Measurements from ENCODE around the gene NRN1. TPM values are rescaled to one million over a fixed set of nuclear protein-coding genes. Genes with fewer than 3 reads are reported as not detected.

The NRN1 gene
- total and polyA plus RNA-seq, 11 donors, result 8.3 to 21.0 (median 12.5) TPM

GRCh38 chr6:5995658-5995948 is 11.1 kb downstream of the NRN1 start:
- DNase-seq (no peak), ATAC-seq (no peak)
- peak overlapping the region in 11 of 12 donors; percentile 53 to 88 (median 70) for H3K27ac ChIP-seq
- peaks cover 47 to 91% (median 77%) of the 10 kb centered on the region in 9 donors for H3K27me3 ChIP-seq
- TF ChIP-seq POLR2A (IDR thresholded peaks at IDR 0.05) (no peak), CTCF (IDR thresholded peaks at IDR 0.05) (no peak)
- WGBS, 4 donors, result 9 to 23% (median 11%) methylated on average over 10 of the region's 10 CpGs
- no peaks in the 10 kb centered on the region for H3K9me3 ChIP-seq
- intact Hi-C loops (cut with DNase I), result loop anchor here in 5 of 10 donors (5.0 to 10.0 kb wide), 3 partner anchors 521 to 531 kb away; no protein-coding TSS in a partner anchor
- peaks cover 0 to 66% (median 31%) of the 10 kb centered on the region in 12 donors for H3K4me1 ChIP-seq
- no peaks in the 10 kb centered on the region for H3K36me3 ChIP-seq
- H3K4me3 ChIP-seq, result peak overlapping the region in 11 of 12 donors; percentile 34 to 71 (median 57)

- peaks cover 45 to 86% (median 72%) of the 10 kb centered on the region in 9 donors for H3K27me3 ChIP-seq
- peak overlapping the region in 2 of 12 donors; percentile 62 to 67 for H3K4me3 ChIP-seq
- ATAC-seq (no peak), DNase-seq (no peak)
- H3K9me3 ChIP-seq, result no peaks in the 10 kb centered on the region
- H3K4me1 ChIP-seq, result peaks cover 0 to 70% (median 31%) of the 10 kb centered on the region in 12 donors
- peak overlapping the region in 8 of 12 donors; percentile 53 to 88 (median 76) for H3K27ac ChIP-seq
- 14 to 26% (median 25%) methylated on average over 26 of the region's 26 CpGs for WGBS, 4 donors
- no peaks in the 10 kb centered on the region for H3K36me3 ChIP-seq
- intact Hi-C loops (cut with DNase I), result loop anchor here in 6 of 10 donors (5.0 to 10.0 kb wide), 4 partner anchors 43 to 530 kb away; no protein-coding TSS in a partner anchor
- TF ChIP-seq POLR2A (IDR thresholded peaks at IDR 0.05) (no peak), CTCF (IDR thresholded peaks at IDR 0.05) (no peak)
Measured at GRCh38 chr6:5994999-5995657, 11.6 kb downstream of the NRN1 start.

GRCh38 chr6:5994234-5994998 is 12.3 kb downstream of the NRN1 start:
- H3K36me3 ChIP-seq, result no peaks in the 10 kb centered on the region
- peaks cover 42 to 80% (median 66%) of the 10 kb centered on the region in 9 donors for H3K27me3 ChIP-seq
- peaks cover 0 to 69% (median 29%) of the 10 kb centered on the region in 12 donors for H3K4me1 ChIP-seq
- ATAC-seq (no peak), DNase-seq (peak in 1 of 5 donors; percentile 49)
- no peak overlapping the region for H3K4me3 ChIP-seq
- 22 to 42% (median 38%) methylated on average over 31 to 38 of the region's 38 CpGs for WGBS, 4 donors
- intact Hi-C loops (cut with DNase I), result loop anchor here in 5 of 10 donors (5.0 to 10.0 kb wide), 3 partner anchors 42 to 530 kb away; no protein-coding TSS in a partner anchor
- no peaks in the 10 kb centered on the region for H3K9me3 ChIP-seq
- TF ChIP-seq POLR2A (IDR thresholded peaks at IDR 0.05) (no peak), CTCF (IDR thresholded peaks at IDR 0.05) (no peak)
- H3K27ac ChIP-seq, result no peak overlapping the region

Data from heart left ventricle (tissue), 16 donors.